HG03442 (cell line): ENCODE measurements around the gene MDN1.

Experiments
- ATAC-seq: cut with Tn5 transposase; IDR thresholded peaks from one replicate; pipeline ENCODE4 v1.9.1; 2021; ENCODE audit warnings: mild to moderate bottlenecking, moderate library complexity; ENCODE audit not compliant: unreplicated experiment

Gene MDN1

GRCh38 chr6:89695667-89696066 is 123.9 kb downstream of the MDN1 start:
- no peak for ATAC-seq

DNA sequence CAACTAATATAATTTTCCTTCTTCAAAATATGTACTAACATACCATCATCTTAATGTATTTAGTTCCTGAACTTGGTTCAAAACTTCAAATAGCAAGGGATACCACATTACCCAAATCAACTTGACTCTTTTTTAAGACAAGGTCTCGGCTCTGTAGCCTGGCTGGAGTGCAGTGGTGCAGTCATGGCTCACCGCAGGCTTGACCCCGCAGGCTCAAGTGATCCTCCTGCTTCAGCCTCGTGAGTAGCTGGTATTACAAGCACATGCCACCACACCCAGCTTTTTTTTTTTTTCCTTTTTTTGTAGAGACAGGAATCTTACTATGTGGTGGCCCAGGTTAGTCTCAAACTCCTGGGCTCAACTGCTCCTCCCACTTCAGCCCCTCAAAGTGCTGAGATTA is 125.2 kb downstream of the MDN1 start:
- ATAC-seq = no peak

DNA sequence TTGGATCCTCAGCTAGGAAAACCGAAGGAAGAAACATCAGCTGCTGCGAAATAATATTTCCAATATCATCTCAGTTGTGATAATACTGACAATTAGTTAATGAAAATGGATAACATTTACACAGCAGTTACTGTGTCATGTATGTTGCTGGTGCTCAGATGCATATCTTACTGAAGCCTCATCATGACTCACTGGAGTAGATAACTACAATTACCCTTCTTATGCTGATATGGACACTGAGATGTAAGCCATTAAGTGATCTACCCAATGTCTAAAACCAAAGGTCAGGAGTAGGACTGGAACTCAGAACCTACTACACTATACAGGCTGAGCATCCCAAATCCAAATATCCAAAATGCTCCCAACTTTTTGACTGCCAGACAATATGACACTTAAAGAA is 126.4 kb downstream of the MDN1 start:
- no peak for ATAC-seq

DNA sequence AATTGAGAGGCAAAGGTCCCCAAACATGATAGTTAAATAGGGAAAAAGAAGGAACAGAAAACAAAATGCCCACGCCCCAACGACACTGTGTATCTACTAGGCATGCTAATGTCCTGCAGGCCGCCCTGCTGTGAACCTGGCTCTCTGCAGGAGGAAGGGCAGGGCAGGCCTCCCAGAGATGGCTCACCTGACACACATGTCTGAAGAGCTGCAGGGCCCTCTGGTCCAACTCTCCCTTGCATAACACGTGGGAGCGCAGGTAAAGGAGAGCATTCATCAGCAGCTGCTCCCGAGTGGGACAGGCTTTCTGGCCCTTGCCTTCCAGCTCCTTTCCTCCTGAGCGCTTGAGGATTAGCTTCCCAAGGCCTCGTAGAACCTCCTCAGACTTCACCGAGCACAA is 127.3 kb downstream of the MDN1 start:
- ATAC-seq = no peak

DNA sequence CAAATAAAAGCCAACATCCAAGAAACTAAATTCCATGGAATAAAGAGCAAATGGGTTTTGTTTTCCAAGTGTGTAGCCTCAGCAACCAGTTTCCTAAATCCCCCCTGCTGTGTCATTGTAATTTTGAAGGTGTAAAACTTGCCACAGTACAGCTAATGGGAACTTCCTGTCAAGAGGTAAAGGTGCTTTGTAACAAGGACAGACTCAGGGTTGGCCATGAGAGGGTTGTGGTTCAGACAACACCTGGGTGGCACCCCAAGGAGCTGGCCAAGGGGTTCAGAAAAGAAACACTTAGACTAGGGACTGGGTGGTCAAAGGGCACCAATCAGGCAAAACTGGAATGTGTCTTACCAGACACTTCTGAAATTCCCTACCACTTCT is 128.7 kb downstream of the MDN1 start:
- no peak for ATAC-seq

DNA sequence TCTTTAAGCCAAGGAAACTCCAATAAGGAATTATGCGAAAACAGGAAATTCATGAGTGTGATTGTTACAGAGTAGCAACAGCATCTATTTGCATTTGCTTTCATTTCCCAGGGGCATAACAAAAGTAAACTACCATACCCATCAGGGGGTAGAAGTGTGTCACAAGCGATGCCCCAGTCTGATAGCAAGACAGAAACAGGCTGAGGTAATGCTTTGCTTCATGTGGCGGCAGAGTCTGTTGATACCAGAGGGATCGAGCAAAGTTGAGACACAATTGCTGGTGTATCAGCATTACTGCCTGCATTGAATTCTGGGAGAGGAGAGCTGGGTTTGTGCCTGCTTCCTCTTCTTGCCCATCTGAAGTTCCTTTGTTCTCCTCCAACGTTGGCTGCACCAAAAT is 129.9 kb downstream of the MDN1 start:
- ATAC-seq = no peak

DNA sequence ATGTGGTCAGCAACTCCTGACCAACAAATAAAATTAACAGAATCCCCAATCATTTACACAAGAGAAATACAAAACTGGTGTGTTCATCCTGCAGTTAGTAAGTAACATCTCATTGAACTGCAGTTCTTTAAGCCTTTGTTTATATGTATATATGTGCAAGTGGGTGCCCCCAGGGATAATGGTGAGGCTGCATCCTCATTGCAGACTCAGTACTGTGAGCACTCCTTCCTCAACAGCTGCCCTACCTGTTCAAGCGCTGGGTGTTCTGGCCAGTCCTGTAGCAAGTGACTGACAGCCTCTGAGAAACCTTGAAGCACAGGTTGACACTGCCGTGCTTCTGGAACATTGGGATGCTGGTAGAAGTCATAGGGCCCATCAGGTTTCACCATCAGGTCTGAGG is 131.3 kb downstream of the MDN1 start:
- ATAC-seq = no peak

DNA sequence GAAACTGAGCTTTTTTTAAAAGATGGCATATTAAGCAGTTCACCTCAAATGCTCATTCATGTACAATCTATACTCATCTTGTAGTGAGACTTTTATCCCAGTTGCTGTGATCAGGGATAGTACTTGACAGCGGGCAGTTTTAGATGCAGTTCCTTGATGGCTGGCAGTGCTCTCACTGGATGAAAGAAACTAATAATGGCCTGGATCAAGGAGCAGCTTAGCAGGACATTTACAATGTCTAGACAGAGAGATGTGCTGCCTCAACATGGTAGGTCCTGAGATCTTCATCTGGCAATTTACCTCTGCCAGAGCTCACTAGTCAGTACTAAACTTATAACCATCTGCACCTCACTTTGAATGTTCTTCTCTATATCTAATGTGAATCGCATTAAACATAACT is 134.3 kb downstream of the MDN1 start:
- no peak for ATAC-seq

- no peak for ATAC-seq
Observed at GRCh38 chr6:89682991-89683390, 136.6 kb downstream of the MDN1 start.

- no peak for ATAC-seq
Observed at GRCh38 chr6:89681983-89682564, 137.5 kb downstream of the MDN1 start.

DNA sequence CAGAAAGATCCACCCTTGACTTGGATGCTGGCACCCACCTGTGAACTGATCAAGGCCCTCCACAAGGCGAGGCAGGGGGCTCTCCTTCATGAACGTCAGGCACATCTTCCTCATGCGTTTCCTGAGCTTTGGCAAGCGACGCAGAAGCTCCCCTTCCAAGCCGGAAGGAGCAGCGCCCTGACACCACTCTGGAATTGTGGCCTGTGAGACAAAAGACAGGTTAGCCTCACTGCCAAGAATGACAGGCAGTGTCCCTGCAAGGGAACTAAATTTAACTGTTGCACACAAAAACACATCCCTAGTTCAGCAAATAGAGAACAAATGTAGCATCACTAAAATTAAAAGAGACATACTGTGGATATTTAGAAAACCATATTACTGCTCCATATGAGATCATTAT is 139.0 kb downstream of the MDN1 start:
- no peak for ATAC-seq

- no peak for ATAC-seq
Observed at GRCh38 chr6:89680150-89680549, 139.4 kb downstream of the MDN1 start.

GRCh38 chr6:89679215-89680120 is 140.1 kb downstream of the MDN1 start:
- ATAC-seq = no peak

GRCh38 chr6:89678531-89678930 is 141.1 kb downstream of the MDN1 start:
- ATAC-seq = no peak

- no peak for ATAC-seq
Observed at GRCh38 chr6:89675949-89676748, 143.4 kb downstream of the MDN1 start.

GRCh38 chr6:89670935-89671565 is 148.5 kb downstream of the MDN1 start:
- no peak for ATAC-seq

GRCh38 chr6:89669002-89669401 is 150.6 kb downstream of the MDN1 start:
- no peak for ATAC-seq

- no peak for ATAC-seq
Observed at GRCh38 chr6:89667872-89668556, 151.6 kb downstream of the MDN1 start.

DNA sequence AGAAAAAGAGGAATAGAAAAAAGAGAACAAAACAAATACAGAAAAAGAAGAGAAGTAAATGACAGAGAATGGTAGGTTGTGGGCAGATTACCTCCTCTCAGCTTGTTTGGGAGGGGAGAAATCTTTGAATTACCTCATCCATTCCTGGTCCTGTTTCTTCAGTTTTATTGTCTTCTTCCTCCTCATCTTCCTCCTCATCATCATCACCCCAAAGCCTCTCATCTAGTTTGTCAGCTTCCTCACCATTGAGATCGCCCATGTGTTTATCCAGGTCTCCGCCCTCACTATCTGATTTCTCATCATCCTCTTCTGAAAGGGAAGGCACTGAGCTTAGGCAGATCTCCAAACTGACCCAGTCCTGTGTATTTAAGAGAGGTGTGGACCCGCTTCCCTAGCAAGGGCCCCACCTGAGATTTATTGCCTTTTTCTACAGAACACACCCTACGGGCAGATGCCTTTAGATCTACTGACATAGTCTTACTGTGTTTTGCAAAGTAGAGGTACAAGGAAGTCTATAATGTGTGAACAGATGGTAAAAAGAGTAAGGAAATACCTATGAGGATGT is 156.9 kb downstream of the MDN1 start:
- ATAC-seq = no peak

DNA sequence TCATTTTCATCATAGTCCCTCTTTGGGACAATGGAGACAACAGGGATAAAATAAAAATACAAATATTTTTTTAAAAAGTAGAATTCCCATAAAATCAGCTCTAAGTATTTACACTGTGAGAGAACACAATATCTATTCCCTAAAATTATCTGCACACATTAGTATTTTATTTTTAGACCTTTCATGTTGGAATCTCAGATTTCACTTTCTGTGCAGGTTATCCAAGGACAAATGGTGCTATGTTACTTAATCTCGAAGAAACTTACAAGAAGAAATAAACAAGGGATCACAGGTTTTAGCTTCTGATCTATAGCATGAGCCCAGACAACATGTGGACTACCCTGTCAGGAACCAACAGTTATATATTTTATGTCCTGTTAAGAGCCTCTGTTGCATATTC is 158.0 kb downstream of the MDN1 start:
- no peak for ATAC-seq
